Cardiac muscle cell (in vitro differentiated cells and primary cell): Measurements from ENCODE around the gene STX8. TPM values are rescaled to one million over a fixed set of nuclear protein-coding genes. Genes with fewer than 3 reads are reported as not detected.

Experiments used
- DNase-seq, 2 donors: peaks; one replicate each; pipeline versions ENCODE4 v3.0.0 to v3.0.0-alpha.2; 2010 to 2017; ENCODE audit warnings: low read depth in 1 of 2, low spot score in 1 of 2
- H3K27ac ChIP-seq: fragments of 200-600 bp; sonication (generic); 2 replicates; pipeline ENCODE4 v1.5.1; 2016
- H3K27me3 ChIP-seq: fragments of 200-600 bp; sonication (generic); 2 replicates; pipeline ENCODE4 v1.6.0; 2016; ENCODE audit warnings: control low read depth
- H3K36me3 ChIP-seq: fragments of 200-600 bp; sonication (generic); 2 replicates; pipeline ENCODE4 v1.5.1; 2016; ENCODE audit warnings: control low read depth
- H3K4me1 ChIP-seq: fragments of 200-600 bp; sonication (generic); 2 replicates; pipeline ENCODE4 v1.8.1; 2017; ENCODE audit warnings: low read depth, mild to moderate bottlenecking, mixed run types
- H3K4me3 ChIP-seq: fragments of 200-600 bp; sonication (generic); 2 replicates; pipeline ENCODE4 v1.5.1; 2016; ENCODE audit warnings: mild to moderate bottlenecking
- H3K9me3 ChIP-seq: fragments of 200-600 bp; sonication (generic); 2 replicates; pipeline ENCODE4 v1.5.1; 2017; ENCODE audit warnings: low read depth, mild to moderate bottlenecking, control low read depth
- CTCF ChIP-seq: IDR thresholded peaks from 2 replicates; pipeline ENCODE4 v1.5.1; 2012; ENCODE audit warnings: low read depth, mild to moderate bottlenecking, low read length
- polyA plus RNA-seq: library from polyadenylated mRNA; unstranded; fragments of >200 nt; fragmentation: Nextera tagmentation; extraction: Ambion mirVana; gene quantifications from 2 replicates; pipeline ENCODE4 v1.2.1, GENCODE V29; 2016
- total RNA-seq: library from RNA; depleted of rRNA; stranded (reverse); fragments of >200 nt; gene quantifications from 2 replicates; pipeline ENCODE4 v1.2.3, GENCODE V29; 2016

Gene STX8
- total and polyA plus RNA-seq, 2 experiments from 2014 or later: 46.9 to 95.2 TPM

- no peak for TF ChIP-seq CTCF
- H3K4me3 ChIP-seq: no peak overlapping the region
- peaks cover 72% of the 10 kb centered on the region for H3K27me3 ChIP-seq
- no peak overlapping the region for H3K27ac ChIP-seq
- no peaks in the 10 kb centered on the region for H3K36me3 ChIP-seq
- DNase-seq: no peak
- H3K4me1 ChIP-seq: no peaks in the 10 kb centered on the region
- H3K9me3 ChIP-seq: no peaks in the 10 kb centered on the region
Measured at GRCh38 chr17:9226130-9226793, 349.4 kb downstream of the STX8 start.

- Histone ChIP-seq H3K4me1 (no peaks in the 10 kb centered on the region), H3K27ac (no peak overlapping the region), H3K4me3 (no peak overlapping the region), H3K9me3 (no peaks in the 10 kb centered on the region), H3K36me3 (no peaks in the 10 kb centered on the region), H3K27me3 (peaks cover 72% of the 10 kb centered on the region)
- DNase-seq: peak in 1 of 2 donors; percentile 13
- TF ChIP-seq CTCF: peak; percentile 3
Measured at GRCh38 chr17:9225305-9226101, 350.1 kb downstream of the STX8 start.

- no peaks in the 10 kb centered on the region for H3K4me1 ChIP-seq
- TF ChIP-seq CTCF: no peak
- no peaks in the 10 kb centered on the region for H3K36me3 ChIP-seq
- H3K27me3 ChIP-seq: peaks cover 69% of the 10 kb centered on the region
- no peaks in the 10 kb centered on the region for H3K9me3 ChIP-seq
- DNase-seq: no peak
- no peak overlapping the region for H3K27ac ChIP-seq
- no peak overlapping the region for H3K4me3 ChIP-seq
Measured at GRCh38 chr17:9224485-9224884, 351.1 kb downstream of the STX8 start.

- DNase-seq: no peak
- Histone ChIP-seq H3K27me3 (peaks cover 71% of the 10 kb centered on the region), H3K4me3 (no peak overlapping the region), H3K4me1 (no peaks in the 10 kb centered on the region), H3K9me3 (no peaks in the 10 kb centered on the region), H3K27ac (no peak overlapping the region), H3K36me3 (no peaks in the 10 kb centered on the region)
- TF ChIP-seq CTCF: no peak
Measured at GRCh38 chr17:9223531-9223930, 352.1 kb downstream of the STX8 start.

GRCh38 chr17:9221922-9222180 lies 353.8 kb downstream of the STX8 start:
- peaks cover 57% of the 10 kb centered on the region for H3K27me3 ChIP-seq
- no peak overlapping the region for H3K27ac ChIP-seq
- no peak for DNase-seq
- no peak overlapping the region for H3K4me3 ChIP-seq
- H3K4me1 ChIP-seq: no peaks in the 10 kb centered on the region
- no peaks in the 10 kb centered on the region for H3K9me3 ChIP-seq
- TF ChIP-seq CTCF: no peak
- H3K36me3 ChIP-seq: no peaks in the 10 kb centered on the region
